Gastrocnemius medialis (tissue), 4 donors: Measurements from ENCODE around the gene ASIC3.

Experiments
- POLR2A ChIP-seq, 2 donors: fragments of 450-650 bp; IDR thresholded peaks; one replicate each; pipeline ENCODE4 v1.6.1; 2017; ENCODE audit warnings: antibody characterized with exemption in 2 of 2, mild to moderate bottlenecking in 2 of 2, moderate library complexity in 2 of 2
- TF ChIP-seq, protein P1 (sequence below), 5 experiments: fragments of 450-650 bp in 3 of 5; fragments of 200-600 bp in 2 of 5; sonication (generic) in 2 of 5; IDR thresholded peaks in 4 of 5; conservative IDR thresholded peaks in 1 of 5; 1 replicate in 4 of 5; 2 replicates in 1 of 5; pipeline ENCODE4 v1.5.1; 2016 to 2019; ENCODE audit warnings: antibody characterized with exemption in 5 of 5, mild to moderate bottlenecking in 3 of 5, moderate library complexity in 3 of 5

DNA sequence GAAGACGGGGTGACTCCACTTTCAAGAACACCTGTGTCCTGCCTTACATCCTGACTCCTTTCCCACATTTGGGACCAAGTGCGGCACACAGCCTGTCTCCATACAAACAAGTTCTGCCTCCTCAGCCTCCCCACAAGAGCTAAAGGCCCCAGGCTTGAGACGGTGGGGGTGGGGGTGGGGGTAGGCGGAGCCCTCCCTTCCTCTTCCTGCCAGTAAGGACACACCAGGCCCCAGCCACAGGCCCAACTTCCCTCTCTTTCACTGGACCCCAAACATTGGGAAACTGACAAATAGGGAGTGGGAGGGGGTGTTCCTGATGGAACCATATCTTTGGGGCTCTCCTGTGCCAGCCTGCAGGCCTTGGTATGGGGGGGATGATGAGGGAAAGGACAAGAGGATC lies 4.8 kb downstream of the ASIC3 start:
- TF ChIP-seq, protein P1, sequence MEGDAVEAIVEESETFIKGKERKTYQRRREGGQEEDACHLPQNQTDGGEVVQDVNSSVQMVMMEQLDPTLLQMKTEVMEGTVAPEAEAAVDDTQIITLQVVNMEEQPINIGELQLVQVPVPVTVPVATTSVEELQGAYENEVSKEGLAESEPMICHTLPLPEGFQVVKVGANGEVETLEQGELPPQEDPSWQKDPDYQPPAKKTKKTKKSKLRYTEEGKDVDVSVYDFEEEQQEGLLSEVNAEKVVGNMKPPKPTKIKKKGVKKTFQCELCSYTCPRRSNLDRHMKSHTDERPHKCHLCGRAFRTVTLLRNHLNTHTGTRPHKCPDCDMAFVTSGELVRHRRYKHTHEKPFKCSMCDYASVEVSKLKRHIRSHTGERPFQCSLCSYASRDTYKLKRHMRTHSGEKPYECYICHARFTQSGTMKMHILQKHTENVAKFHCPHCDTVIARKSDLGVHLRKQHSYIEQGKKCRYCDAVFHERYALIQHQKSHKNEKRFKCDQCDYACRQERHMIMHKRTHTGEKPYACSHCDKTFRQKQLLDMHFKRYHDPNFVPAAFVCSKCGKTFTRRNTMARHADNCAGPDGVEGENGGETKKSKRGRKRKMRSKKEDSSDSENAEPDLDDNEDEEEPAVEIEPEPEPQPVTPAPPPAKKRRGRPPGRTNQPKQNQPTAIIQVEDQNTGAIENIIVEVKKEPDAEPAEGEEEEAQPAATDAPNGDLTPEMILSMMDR (IDR thresholded peaks at IDR 0.05 in 4 of 5, conservative IDR thresholded peaks at IDR 0.05 in 1 of 5), result no peak
- TF ChIP-seq POLR2A (IDR thresholded peaks at IDR 0.05), result no peak
